ENCODE results near the gene MORN5.

- TF ChIP-seq EZH2 (IDR thresholded peaks at IDR 0.05; ENCODE audit: borderline replicate concordance, insufficient read depth, low read length, poor library complexity, severe bottlenecking) (no peak), CTCF (IDR thresholded peaks at IDR 0.05; ENCODE audit: poor library complexity, severe bottlenecking) (no peak), POLR2AphosphoS5 (IDR thresholded peaks at IDR 0.05) (no peak), TAF1 (IDR thresholded peaks at IDR 0.05; ENCODE audit: low read depth) (no peak), EP300 (conservative IDR thresholded peaks at IDR 0.05; ENCODE audit: poor library complexity, severe bottlenecking) (no peak)
These were observed 57.2 kb downstream of the MORN5 start for GRCh38 chr9:122216798-122217418.

All from neural cell (in vitro differentiated cells).